ENCODE data around the gene IMP3.

DNA sequence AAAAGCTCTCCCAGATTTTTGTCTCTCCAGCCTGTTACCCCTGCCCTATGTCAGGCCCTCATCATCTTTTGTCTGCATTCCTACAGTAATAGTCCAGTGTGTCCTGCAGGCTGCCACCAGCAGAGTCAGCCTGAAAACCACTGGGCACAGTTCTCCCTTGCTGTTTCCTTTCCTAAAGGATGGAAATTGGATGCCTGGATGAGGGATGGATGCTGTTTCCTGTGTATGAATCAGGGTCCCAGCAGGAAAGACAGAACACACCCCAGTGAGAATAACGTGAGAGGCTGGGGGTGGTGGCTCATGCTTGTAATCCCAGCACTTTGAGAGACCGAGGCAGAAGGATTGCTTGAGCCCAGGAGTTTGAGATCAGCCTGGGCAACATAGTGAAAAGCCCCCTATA, 4.4 kb upstream of the IMP3 start:
- no peak for TF ChIP-seq EZH2 (IDR thresholded peaks at IDR 0.05; ENCODE audit: borderline replicate concordance, low read depth, low read length, severe bottlenecking)
- TF ChIP-seq, protein P1, sequence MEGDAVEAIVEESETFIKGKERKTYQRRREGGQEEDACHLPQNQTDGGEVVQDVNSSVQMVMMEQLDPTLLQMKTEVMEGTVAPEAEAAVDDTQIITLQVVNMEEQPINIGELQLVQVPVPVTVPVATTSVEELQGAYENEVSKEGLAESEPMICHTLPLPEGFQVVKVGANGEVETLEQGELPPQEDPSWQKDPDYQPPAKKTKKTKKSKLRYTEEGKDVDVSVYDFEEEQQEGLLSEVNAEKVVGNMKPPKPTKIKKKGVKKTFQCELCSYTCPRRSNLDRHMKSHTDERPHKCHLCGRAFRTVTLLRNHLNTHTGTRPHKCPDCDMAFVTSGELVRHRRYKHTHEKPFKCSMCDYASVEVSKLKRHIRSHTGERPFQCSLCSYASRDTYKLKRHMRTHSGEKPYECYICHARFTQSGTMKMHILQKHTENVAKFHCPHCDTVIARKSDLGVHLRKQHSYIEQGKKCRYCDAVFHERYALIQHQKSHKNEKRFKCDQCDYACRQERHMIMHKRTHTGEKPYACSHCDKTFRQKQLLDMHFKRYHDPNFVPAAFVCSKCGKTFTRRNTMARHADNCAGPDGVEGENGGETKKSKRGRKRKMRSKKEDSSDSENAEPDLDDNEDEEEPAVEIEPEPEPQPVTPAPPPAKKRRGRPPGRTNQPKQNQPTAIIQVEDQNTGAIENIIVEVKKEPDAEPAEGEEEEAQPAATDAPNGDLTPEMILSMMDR (IDR thresholded peaks at IDR 0.05; ENCODE audit: borderline replicate concordance, extremely low read depth, low read length, poor library complexity, severe bottlenecking) = no peak
